ENCODE results near the gene GALNTL6.

DNA sequence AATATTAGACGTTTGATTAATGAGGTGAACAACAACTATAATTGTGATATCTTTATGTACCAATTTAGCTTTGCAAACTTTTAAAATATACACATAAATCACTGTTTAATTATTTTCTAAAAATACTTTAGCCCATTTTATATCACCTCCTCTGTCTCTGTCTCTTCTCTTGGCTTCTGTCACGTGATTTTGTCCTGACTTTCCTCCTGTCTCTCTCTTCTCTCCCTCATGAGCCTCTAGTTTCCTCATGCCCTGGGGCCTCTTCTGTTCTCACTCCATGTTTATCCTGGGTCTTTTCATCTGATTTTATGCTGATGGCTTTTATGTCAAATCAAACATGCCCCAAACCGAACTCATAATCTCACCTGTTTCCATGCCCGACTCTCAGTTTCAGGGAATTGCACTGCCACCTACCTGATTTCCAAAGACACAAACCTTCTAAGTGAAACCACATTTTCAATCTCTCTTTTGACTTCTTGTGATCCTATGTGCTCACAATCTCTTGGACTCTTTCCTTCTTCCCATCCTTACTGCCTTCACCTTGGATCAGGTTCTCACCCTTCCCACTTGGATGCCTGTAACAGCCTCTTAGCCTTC lies 1052.4 kb downstream of the GALNTL6 start:
- TF ChIP-seq, protein P1, sequence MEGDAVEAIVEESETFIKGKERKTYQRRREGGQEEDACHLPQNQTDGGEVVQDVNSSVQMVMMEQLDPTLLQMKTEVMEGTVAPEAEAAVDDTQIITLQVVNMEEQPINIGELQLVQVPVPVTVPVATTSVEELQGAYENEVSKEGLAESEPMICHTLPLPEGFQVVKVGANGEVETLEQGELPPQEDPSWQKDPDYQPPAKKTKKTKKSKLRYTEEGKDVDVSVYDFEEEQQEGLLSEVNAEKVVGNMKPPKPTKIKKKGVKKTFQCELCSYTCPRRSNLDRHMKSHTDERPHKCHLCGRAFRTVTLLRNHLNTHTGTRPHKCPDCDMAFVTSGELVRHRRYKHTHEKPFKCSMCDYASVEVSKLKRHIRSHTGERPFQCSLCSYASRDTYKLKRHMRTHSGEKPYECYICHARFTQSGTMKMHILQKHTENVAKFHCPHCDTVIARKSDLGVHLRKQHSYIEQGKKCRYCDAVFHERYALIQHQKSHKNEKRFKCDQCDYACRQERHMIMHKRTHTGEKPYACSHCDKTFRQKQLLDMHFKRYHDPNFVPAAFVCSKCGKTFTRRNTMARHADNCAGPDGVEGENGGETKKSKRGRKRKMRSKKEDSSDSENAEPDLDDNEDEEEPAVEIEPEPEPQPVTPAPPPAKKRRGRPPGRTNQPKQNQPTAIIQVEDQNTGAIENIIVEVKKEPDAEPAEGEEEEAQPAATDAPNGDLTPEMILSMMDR (IDR thresholded peaks at IDR 0.05): no peak
- no peak for TF ChIP-seq EP300 (IDR thresholded peaks at IDR 0.05)

Data from stomach (tissue), 4 donors.